Measurements from ENCODE around the gene ABCB8.
"Not testable (repeated sequence)": the region's sequence is repeated elsewhere in the genome, so short reads cannot be mapped to it uniquely, and the experiment has no call there.

The ABCB8 gene

GRCh38 chr7:151015967-151016366, 12.3 kb upstream of the ABCB8 start:
- DNase-seq = no peak

GRCh38 chr7:151016505-151016904, 11.7 kb upstream of the ABCB8 start:
- DNase-seq = no peak

GRCh38 chr7:151016942-151017341, 11.3 kb upstream of the ABCB8 start:
- DNase-seq = no peak

GRCh38 chr7:151017370-151017952, 10.8 kb upstream of the ABCB8 start:
- DNase-seq = no peak

GRCh38 chr7:151017953-151018420, 10.3 kb upstream of the ABCB8 start:
- DNase-seq = peak; percentile 48

GRCh38 chr7:151018421-151019129, 9.7 kb upstream of the ABCB8 start:
- DNase-seq = no peak

GRCh38 chr7:151019130-151019447, 9.2 kb upstream of the ABCB8 start:
- no peak for DNase-seq

GRCh38 chr7:151020231-151020630, 8.0 kb upstream of the ABCB8 start:
- no peak for DNase-seq

GRCh38 chr7:151023232-151023631, 5.0 kb upstream of the ABCB8 start:
- no peak for DNase-seq

- no peak for DNase-seq
Measured at GRCh38 chr7:151024435-151025056, 3.7 kb upstream of the ABCB8 start, which contains the start of gene ATG9B. TSS of gene ATG9B (minus strand) at chr7:151024494. CDS start at chr7:151024423, 71 bp downstream.

GRCh38 chr7:151025924-151026671, 2.2 kb upstream of the ABCB8 start:
- DNase-seq = no peak

GRCh38 chr7:151026771-151027727, 1.2 kb upstream of the ABCB8 start:
- not testable (repeated sequence) for DNase-seq

GRCh38 chr7:151027728-151028130, 521 bp upstream of the ABCB8 start:
- not testable (repeated sequence) for DNase-seq

- DNase-seq = no peak
Measured at GRCh38 chr7:151028948-151029501, 775 bp downstream of the ABCB8 start.

GRCh38 chr7:151031011-151031410, 2.8 kb downstream of the ABCB8 start:
- DNase-seq = no peak

- DNase-seq = no peak
Measured at GRCh38 chr7:151032936-151033863, 5.0 kb downstream of the ABCB8 start.

- no peak for DNase-seq
Measured at GRCh38 chr7:151033864-151034249, 5.6 kb downstream of the ABCB8 start.

GRCh38 chr7:151034312-151035025, 6.2 kb downstream of the ABCB8 start:
- DNase-seq = no peak

- DNase-seq = no peak
Measured at GRCh38 chr7:151035026-151035717, 6.9 kb downstream of the ABCB8 start.

GRCh38 chr7:151035902-151036301, 7.7 kb downstream of the ABCB8 start:
- no peak for DNase-seq

Data from DMS79 treated with DMSO at 0.1 percent for 48 hours (cell line).